ENCODE data around the gene DEFB125. TPM values are rescaled to one million over a fixed set of nuclear protein-coding genes. Genes with fewer than 3 reads are reported as not detected.

DEFB125 gene
- total RNA-seq, 2 donors from 2014 or later = not detected

DNA sequence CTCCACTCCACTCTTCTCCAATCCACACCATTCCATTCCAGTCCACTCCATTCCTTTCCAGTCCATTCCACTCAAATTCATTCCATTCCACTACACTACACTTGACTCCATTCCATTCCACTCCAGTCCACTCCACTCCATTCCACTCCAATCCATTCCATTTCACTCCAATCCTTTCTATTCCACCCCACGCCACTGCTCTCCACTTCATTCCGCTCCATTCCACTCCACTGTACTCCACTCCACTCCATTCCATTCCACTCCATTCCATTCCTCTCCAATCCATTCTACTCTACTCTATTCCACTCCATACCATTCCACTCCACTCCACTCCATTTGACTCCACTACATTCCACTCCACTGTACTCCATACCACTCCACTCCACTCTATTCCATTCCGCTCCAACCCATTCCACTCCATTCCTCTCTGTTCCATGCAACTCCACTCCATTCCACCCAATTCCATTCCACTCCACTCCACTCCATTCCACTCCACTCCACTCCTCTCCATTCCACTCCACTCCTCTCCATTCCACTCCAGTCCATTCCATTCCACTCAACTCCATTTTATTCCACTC lies 23.4 kb upstream of the DEFB125 start:
- Histone ChIP-seq H3K4me1 (ENCODE audit: control insufficient read depth in 1 of 2, low read depth in 2 of 2) (no peaks in the 10 kb centered on the region), H3K36me3 (no peaks in the 10 kb centered on the region), H3K27me3 (replicated peaks; ENCODE audit: insufficient read depth) (no peaks in the 10 kb centered on the region), H3K27ac (no peak overlapping the region), H3K9me3 (no peaks in the 10 kb centered on the region), H3K4me3 (no peak overlapping the region)
- no peak for DNase-seq (ENCODE audit: low spot score)
- TF ChIP-seq CTCF (IDR thresholded peaks at IDR 0.05) = no peak
- ATAC-seq (ENCODE audit: insufficient number of reproducible peaks, low FRiP score, low read depth) = no peak

DNA sequence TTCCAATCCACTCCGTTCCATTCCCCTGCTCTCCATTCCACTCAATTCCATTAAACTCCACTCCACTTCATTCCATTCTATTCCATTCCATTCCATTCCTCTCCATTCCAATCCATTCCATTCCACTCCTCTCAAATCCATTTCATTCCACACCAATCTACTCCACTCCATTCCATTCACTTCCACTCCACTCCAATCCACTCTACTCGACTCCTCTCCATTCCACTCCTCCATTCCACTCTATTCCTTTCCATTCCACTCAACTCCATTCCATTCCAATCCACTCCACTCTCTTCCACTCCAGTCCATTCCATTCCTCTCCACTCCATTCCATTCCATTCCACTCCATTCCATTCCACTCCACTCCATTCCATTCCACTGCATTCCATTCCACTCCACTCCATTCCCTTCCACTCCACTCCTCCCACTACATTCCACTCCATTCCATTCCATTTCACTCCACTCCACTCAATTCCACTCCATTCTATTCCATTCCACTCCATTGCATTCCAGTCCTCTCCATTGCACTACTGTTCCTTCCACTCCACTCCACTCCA lies 22.6 kb upstream of the DEFB125 start:
- no peaks in the 10 kb centered on the region for H3K27me3 ChIP-seq (replicated peaks; ENCODE audit: insufficient read depth)
- no peaks in the 10 kb centered on the region for H3K36me3 ChIP-seq
- no peaks in the 10 kb centered on the region for H3K4me1 ChIP-seq (ENCODE audit: control insufficient read depth in 1 of 2, low read depth in 2 of 2)
- H3K4me3 ChIP-seq = no peak overlapping the region
- DNase-seq (ENCODE audit: low spot score) = no peak
- ATAC-seq (ENCODE audit: insufficient number of reproducible peaks, low FRiP score, low read depth) = no peak
- H3K27ac ChIP-seq = no peak overlapping the region
- no peak for TF ChIP-seq CTCF (IDR thresholded peaks at IDR 0.05)
- no peaks in the 10 kb centered on the region for H3K9me3 ChIP-seq

GRCh38 chr20:77231-77630 lies 10.2 kb upstream of the DEFB125 start:
- no peak overlapping the region for H3K4me3 ChIP-seq
- no peak overlapping the region for H3K27ac ChIP-seq
- H3K9me3 ChIP-seq = no peaks in the 10 kb centered on the region
- no peaks in the 10 kb centered on the region for H3K36me3 ChIP-seq
- DNase-seq (ENCODE audit: low spot score) = no peak
- H3K4me1 ChIP-seq (ENCODE audit: control insufficient read depth in 1 of 2, low read depth in 2 of 2) = no peaks in the 10 kb centered on the region
- no peak for ATAC-seq (ENCODE audit: insufficient number of reproducible peaks, low FRiP score, low read depth)
- no peak for TF ChIP-seq CTCF (IDR thresholded peaks at IDR 0.05)
- H3K27me3 ChIP-seq (replicated peaks; ENCODE audit: insufficient read depth) = no peaks in the 10 kb centered on the region

DNA sequence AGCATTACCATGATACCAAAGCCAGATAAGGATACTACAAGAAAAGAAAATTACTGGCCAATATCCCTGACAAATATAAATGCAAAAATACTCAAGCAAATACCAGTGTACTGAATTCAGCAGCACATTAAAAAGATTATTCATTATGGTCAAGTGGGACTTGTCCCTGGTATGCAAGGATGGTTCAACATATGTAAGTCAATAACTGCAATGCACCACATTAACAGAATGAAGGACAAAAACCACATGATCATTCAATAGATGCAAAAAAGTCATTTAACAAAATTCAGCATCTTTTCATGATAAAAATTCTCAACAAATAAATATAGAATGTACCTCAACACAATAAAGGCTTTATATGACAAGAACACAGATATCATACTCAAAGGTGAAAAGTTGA lies 9.1 kb upstream of the DEFB125 start:
- Histone ChIP-seq H3K4me3 (no peak overlapping the region), H3K4me1 (ENCODE audit: control insufficient read depth in 1 of 2, low read depth in 2 of 2) (no peaks in the 10 kb centered on the region), H3K9me3 (no peaks in the 10 kb centered on the region), H3K27ac (no peak overlapping the region), H3K36me3 (no peaks in the 10 kb centered on the region), H3K27me3 (replicated peaks; ENCODE audit: insufficient read depth) (no peaks in the 10 kb centered on the region)
- no peak for TF ChIP-seq CTCF (IDR thresholded peaks at IDR 0.05)
- DNase-seq (ENCODE audit: low spot score) = no peak
- ATAC-seq (ENCODE audit: insufficient number of reproducible peaks, low FRiP score, low read depth) = no peak

- H3K4me1 ChIP-seq (ENCODE audit: control insufficient read depth in 1 of 2, low read depth in 2 of 2) = no peaks in the 10 kb centered on the region
- no peak for ATAC-seq (ENCODE audit: insufficient number of reproducible peaks, low FRiP score, low read depth)
- no peak overlapping the region for H3K27ac ChIP-seq
- no peaks in the 10 kb centered on the region for H3K36me3 ChIP-seq
- TF ChIP-seq CTCF (IDR thresholded peaks at IDR 0.05) = no peak
- H3K27me3 ChIP-seq (replicated peaks; ENCODE audit: insufficient read depth) = no peaks in the 10 kb centered on the region
- no peak overlapping the region for H3K4me3 ChIP-seq
- DNase-seq (ENCODE audit: low spot score) = no peak
- H3K9me3 ChIP-seq = no peaks in the 10 kb centered on the region
Measured at GRCh38 chr20:79565-79964, 7.9 kb upstream of the DEFB125 start.

All from thoracic aorta (tissue), 2 donors.